H1 (cell line): ENCODE measurements around the gene UPF1. TPM values are rescaled to one million over a fixed set of nuclear protein-coding genes. Genes with fewer than 3 reads are reported as not detected.

ENCODE experiments used
- CTCF ChIA-PET: fragments of 300-600 bp; sonication (Branson Sonifier 250); formaldehyde crosslinking; loops from one replicate; lab custom pipeline; 2021; ENCODE audit not compliant: partially characterized antibody; lab: Charles Lee
- POLR2A ChIA-PET: fragments of 300-600 bp; sonication (Branson Sonifier 250); formaldehyde crosslinking; loops from one replicate; lab custom pipeline; 2021; ENCODE audit warnings: inconsistent platforms; ENCODE audit not compliant: partially characterized antibody; lab: Charles Lee
- DNase-seq, 2 experiments: peaks; one replicate each; pipeline versions ENCODE4 v3.0.0 to v3.0.0-alpha.2; 2010 to 2022; ENCODE audit warnings: low spot score in 2 of 2, low read depth in 1 of 2, mixed read lengths in 1 of 2
- FAIRE-seq: peaks from 2 replicates; lab custom pipeline; 2011; peaks lifted over from hg19 to GRCh38; lab: Jason Lieb, UNC
- H2AFZ ChIP-seq: 2 replicates; pipeline ENCODE4 v1.8.1; 2012; ENCODE audit warnings: low read length, inconsistent platforms
- H2AK5ac ChIP-seq: 2 replicates; pipeline ENCODE4 v1.6.1; 2013; ENCODE audit warnings: low read depth, low read length
- H2BK120ac ChIP-seq: replicated peaks from 2 replicates; pipeline ENCODE3; 2013; ENCODE audit warnings: low read depth, low read length, inconsistent platforms
- H2BK12ac ChIP-seq: 2 replicates; pipeline ENCODE4 v1.6.1; 2013; ENCODE audit warnings: low read depth, low read length
- H2BK15ac ChIP-seq: 2 replicates; pipeline ENCODE4 v1.6.1; 2013; ENCODE audit warnings: low read length
- H2BK20ac ChIP-seq: 2 replicates; pipeline ENCODE4 v1.6.1; 2013; ENCODE audit warnings: low read length
- H2BK5ac ChIP-seq: 2 replicates; pipeline ENCODE4 v1.6.1; 2013; ENCODE audit warnings: low read depth, low read length
- H3K14ac ChIP-seq: 2 replicates; pipeline ENCODE4 v1.6.1; 2013; ENCODE audit warnings: inconsistent platforms; ENCODE audit not compliant: insufficient read length
- H3K18ac ChIP-seq: 2 replicates; pipeline ENCODE4 v1.6.1; 2013; ENCODE audit warnings: low read length; ENCODE audit errors: extremely low read depth
- H3K23ac ChIP-seq: 2 replicates; pipeline ENCODE4 v1.6.1; 2013; ENCODE audit warnings: inconsistent platforms; ENCODE audit not compliant: insufficient read length
- H3K23me2 ChIP-seq: 2 replicates; pipeline ENCODE4 v1.6.1; 2013; ENCODE audit warnings: low read depth, low read length
- H3K27ac ChIP-seq: 2 replicates; pipeline ENCODE4 v1.6.1; 2011; ENCODE audit warnings: low read depth, low read length, inconsistent platforms
- H3K27me3 ChIP-seq, 4 experiments: replicated peaks in 1 of 4; 1 replicate in 1 of 4; 2 replicates in 3 of 4; pipeline versions ENCODE4 v1.6.1 to v1.8.1; 2011 to 2013; ENCODE audit warnings: low read length in 3 of 4, mild to moderate bottlenecking in 3 of 4, inconsistent platforms in 2 of 4, mixed read lengths in 2 of 4, moderate library complexity in 1 of 4; ENCODE audit not compliant: control insufficient read depth in 3 of 4, insufficient read depth in 3 of 4; ENCODE audit errors: extremely low read depth in 1 of 4
- H3K36me3 ChIP-seq, 4 experiments: 2 replicates each; pipeline versions ENCODE4 v1.6.1 to v1.8.1; 2011 to 2013; ENCODE audit warnings: mild to moderate bottlenecking in 4 of 4, low read length in 3 of 4, moderate library complexity in 2 of 4, control low read depth in 1 of 4, inconsistent platforms in 1 of 4; ENCODE audit not compliant: insufficient read depth in 4 of 4, control insufficient read depth in 2 of 4
- H3K4ac ChIP-seq: replicated peaks from 2 replicates; pipeline ENCODE3; 2013; ENCODE audit warnings: low read length, low read depth, mixed read lengths, inconsistent platforms; ENCODE audit not compliant: insufficient read length
- H3K4me1 ChIP-seq, 4 experiments: replicated peaks in 1 of 4; 1 replicate in 1 of 4; 2 replicates in 3 of 4; pipeline versions ENCODE4 v1.6.1 to v1.8.1; 2011 to 2013; ENCODE audit warnings: low read length in 3 of 4, inconsistent platforms in 2 of 4, mixed read lengths in 1 of 4; ENCODE audit not compliant: insufficient read depth in 4 of 4, control insufficient read depth in 3 of 4
- H3K4me2 ChIP-seq, 2 experiments: 2 replicates each; pipeline versions ENCODE4 v1.6.1 to v1.8.1; 2011 to 2013; ENCODE audit warnings: low read depth in 2 of 2, low read length in 2 of 2, control low read depth in 1 of 2, inconsistent platforms in 1 of 2, mild to moderate bottlenecking in 1 of 2; ENCODE audit not compliant: insufficient read depth in 1 of 2
- H3K4me3 ChIP-seq, 4 experiments: fragments of 200-600, 300-600 bp in 1 of 4; sonication (generic), shearing (Covaris generic), sonication (Bioruptor Twin) in 1 of 4; 2 replicates each; pipeline versions ENCODE4 v1.5.1 to v1.8.1; 2011 to 2016; ENCODE audit warnings: low read length in 4 of 4, low read depth in 3 of 4, control low read depth in 2 of 4, inconsistent platforms in 2 of 4, mild to moderate bottlenecking in 2 of 4, mixed read lengths in 1 of 4, moderate library complexity in 1 of 4; ENCODE audit not compliant: insufficient read depth in 2 of 4; ENCODE audit errors: extremely low read depth in 1 of 4
- H3K56ac ChIP-seq: replicated peaks from 2 replicates; pipeline ENCODE3; 2013; ENCODE audit warnings: low read depth, mild to moderate bottlenecking, mixed read lengths, low read length, inconsistent platforms; ENCODE audit not compliant: insufficient read length
- H3K79me1 ChIP-seq: 2 replicates; pipeline ENCODE4 v1.6.1; 2013; ENCODE audit warnings: low read depth, low read length, control low read depth
- H3K79me2 ChIP-seq, 2 experiments: 2 replicates each; pipeline versions ENCODE4 v1.6.1 to v1.8.1; 2012 to 2013; ENCODE audit warnings: low read length in 2 of 2, mild to moderate bottlenecking in 2 of 2, inconsistent platforms in 1 of 2; ENCODE audit not compliant: insufficient read depth in 2 of 2, control insufficient read depth in 1 of 2
- H3K9ac ChIP-seq, 4 experiments: replicated peaks in 1 of 4; 1 replicate in 1 of 4; 2 replicates in 3 of 4; pipeline versions ENCODE4 v1.6.1 to v1.8.1; 2011 to 2013; ENCODE audit warnings: low read depth in 3 of 4, low read length in 3 of 4, control low read depth in 2 of 4, mild to moderate bottlenecking in 2 of 4, moderate library complexity in 2 of 4, inconsistent platforms in 1 of 4; ENCODE audit errors: extremely low read depth in 1 of 4
- H3K9me3 ChIP-seq, 2 experiments: 2 replicates each; pipeline versions ENCODE4 v1.6.1 to v1.8.1; 2012 to 2013; ENCODE audit warnings: mild to moderate bottlenecking in 2 of 2, moderate library complexity in 2 of 2, control low read depth in 1 of 2, inconsistent platforms in 1 of 2, low read depth in 1 of 2, low read length in 1 of 2, mixed read lengths in 1 of 2; ENCODE audit not compliant: insufficient read depth in 2 of 2
- H4K20me1 ChIP-seq, 2 experiments: replicated peaks in 1 of 2; 2 replicates each; pipeline versions ENCODE3 to v1.8.1; 2011 to 2013; ENCODE audit warnings: inconsistent platforms in 2 of 2, low read length in 2 of 2, mild to moderate bottlenecking in 1 of 2; ENCODE audit not compliant: insufficient read depth in 2 of 2, control insufficient read depth in 1 of 2
- H4K5ac ChIP-seq: 2 replicates; pipeline ENCODE4 v1.6.1; 2013; ENCODE audit warnings: low read length, low read depth, mixed read lengths, inconsistent platforms; ENCODE audit not compliant: insufficient read length
- H4K8ac ChIP-seq: 2 replicates; pipeline ENCODE4 v1.8.0; 2013; ENCODE audit warnings: mild to moderate bottlenecking, moderate library complexity, low read length, inconsistent platforms; ENCODE audit not compliant: insufficient read depth; ENCODE audit errors: extremely low read depth
- H4K91ac ChIP-seq: replicated peaks from 2 replicates; pipeline ENCODE3; 2013; ENCODE audit warnings: low read length, mixed read lengths, inconsistent platforms; ENCODE audit not compliant: insufficient read length
- CHD1 ChIP-seq: IDR thresholded peaks from 2 replicates; pipeline ENCODE4 v1.6.1; 2012; ENCODE audit warnings: low read depth, low read length, improper control_type of control experiment
- WGBS, 2 experiments: shearing (Covaris generic) in 1 of 2; methylation state at CpG; one replicate each; pipeline versions ENCODE4 v1.1.6 to v1.1.7; 2013 to 2015; ENCODE audit warnings: low lambda C conversion rate in 2 of 2, mixed read lengths in 2 of 2, inconsistent platforms in 1 of 2, low coverage in 1 of 2, missing lambda C conversion rate in 1 of 2; ENCODE audit not compliant: insufficient replicate concordance in 2 of 2, insufficient coverage in 1 of 2, insufficient read length in 1 of 2; ENCODE audit errors: extremely low coverage in 1 of 2, missing lambda C conversion rate in 1 of 2; 5-methylcytosine and 5-hydroxymethylcytosine counted together
- polyA plus RNA-seq, 7 experiments: library from polyadenylated mRNA; depleted of rRNA in 3 of 7; stranded (reverse) in 5 of 7; unstranded in 2 of 7; fragments of >200 nt in 5 of 7; fragments of 200-250 nt in 2 of 7; gene quantifications; 1 replicate in 5 of 7; 2 replicates in 1 of 7; 4 replicates in 1 of 7; pipeline versions ENCODE4 v1.2.1 to v1.2.3, GENCODE V29; 2011 to 2013; ENCODE audit warnings: missing spikeins in 2 of 7, mixed read lengths in 2 of 7
- total RNA-seq: library from RNA; stranded (reverse); fragmentation: NEBNext Ultra II Directional; extraction: Animal tissue kit (Norgen Biotek cat#: 25700); gene quantifications from 2 replicates; pipeline ENCODE4 v1.2.1, GENCODE V29; 2021

Gene UPF1
- total and polyA plus RNA-seq, 2 of the 8 experiments (the other 6 are each of a cell fraction or from before 2014, with no cell fraction given): 46.4 to 62.0 TPM

- Histone ChIP-seq H2BK5ac (no peak overlapping the region), H4K20me1 (peaks cover 10 to 29% of the 10 kb centered on the region in 2 experiments), H3K9me3 (no peaks in the 10 kb centered on the region), H3K4me3 (no peak overlapping the region), H2BK15ac (no peak overlapping the region), H2BK12ac (no peak overlapping the region), H3K27me3 (no peaks in the 10 kb centered on the region), H3K23me2 (no peaks in the 10 kb centered on the region), H3K14ac (no peak overlapping the region), H3K4me1 (peaks cover 0 to 2% (median under 1%) of the 10 kb centered on the region in 4 experiments; a peak in 2 of 7 replicates), H3K23ac (no peak overlapping the region), H4K91ac (no peak overlapping the region), H2AFZ (no peak overlapping the region), H3K79me1 (no peaks in the 10 kb centered on the region), H2AK5ac (no peak overlapping the region), H3K4me2 (no peak overlapping the region), H3K9ac (no peak overlapping the region), H3K36me3 (peaks cover 42 to 82% (median 69%) of the 10 kb centered on the region in 4 experiments), H3K18ac (no peak overlapping the region), H3K27ac (no peak overlapping the region), H2BK120ac (no peak overlapping the region), H2BK20ac (no peak overlapping the region), H3K4ac (no peak overlapping the region), H3K79me2 (no peaks in the 10 kb centered on the region), H4K8ac (no peak overlapping the region), H3K56ac (no peak overlapping the region), H4K5ac (no peak overlapping the region)
- WGBS, 2 experiments: 94% methylated on average over 9 of the region's 9 CpGs; no CpG with 5 or more reads in 1 of the 2 experiments
- FAIRE-seq: no peak
- ChIA-PET POLR2A (interaction anchor here (0.6 kb wide), 1 partner anchor 81 kb away, joined by 3 read pairs; no protein-coding TSS in a partner anchor), CTCF (interaction anchor here (0.6 to 15.1 kb wide), 3 partner anchors 18 to 1443 kb away, joined by 3 to 247 read pairs (median 3); no protein-coding TSS in a partner anchor)
- no peak for DNase-seq
- no peak for TF ChIP-seq CHD1
These were observed 29.5 kb downstream of the UPF1 start for GRCh38 chr19:18861235-18861634.
